HG03558 (cell line): ENCODE results near the gene CAMK4.
"Not testable (repeated sequence)": the region's sequence is repeated elsewhere in the genome, so short reads cannot be mapped to it uniquely, and the experiment has no call there.

Source experiments
- ATAC-seq: cut with Tn5 transposase; IDR thresholded peaks from one replicate; pipeline ENCODE4 v1.9.1; 2021; ENCODE audit warnings: moderate number of reproducible peaks; ENCODE audit not compliant: unreplicated experiment; ENCODE audit errors: extremely low read depth

Gene CAMK4

DNA sequence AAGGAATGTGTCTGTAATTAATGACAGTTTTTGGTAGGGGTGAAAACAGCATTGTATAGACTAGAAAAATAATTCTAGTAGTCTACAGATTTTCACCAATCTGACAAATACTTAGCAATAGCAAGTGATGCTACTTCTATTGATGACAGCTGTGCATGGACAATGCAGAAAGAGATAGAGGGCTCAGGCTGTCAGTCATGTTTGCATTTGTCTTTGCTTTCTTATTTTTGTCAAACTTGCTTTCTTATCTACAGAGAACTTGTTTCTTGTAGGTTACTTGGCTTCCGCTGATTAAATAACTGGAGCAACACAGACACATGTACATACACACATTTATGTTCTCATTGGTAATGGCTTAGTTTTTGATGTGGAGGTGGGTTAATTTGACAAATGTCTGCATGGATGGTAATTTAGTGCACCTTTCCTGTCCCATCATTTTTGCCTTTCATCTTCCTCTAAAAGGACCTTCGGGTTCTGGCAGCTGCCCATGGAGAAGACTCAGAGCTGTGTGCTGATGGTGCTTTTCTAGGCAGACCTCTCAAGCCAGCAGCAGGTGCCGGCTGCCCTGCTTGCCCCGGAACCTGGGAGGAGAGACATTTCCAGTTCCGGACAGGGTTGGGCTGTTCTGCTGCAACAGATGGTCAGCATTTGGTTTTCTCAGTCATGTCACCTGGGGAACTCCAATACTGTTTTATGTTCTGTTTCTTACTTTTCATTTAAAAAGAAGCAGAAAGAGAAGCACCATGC, 28.8 kb downstream of the CAMK4 start:
- peak; percentile 31 for ATAC-seq

DNA sequence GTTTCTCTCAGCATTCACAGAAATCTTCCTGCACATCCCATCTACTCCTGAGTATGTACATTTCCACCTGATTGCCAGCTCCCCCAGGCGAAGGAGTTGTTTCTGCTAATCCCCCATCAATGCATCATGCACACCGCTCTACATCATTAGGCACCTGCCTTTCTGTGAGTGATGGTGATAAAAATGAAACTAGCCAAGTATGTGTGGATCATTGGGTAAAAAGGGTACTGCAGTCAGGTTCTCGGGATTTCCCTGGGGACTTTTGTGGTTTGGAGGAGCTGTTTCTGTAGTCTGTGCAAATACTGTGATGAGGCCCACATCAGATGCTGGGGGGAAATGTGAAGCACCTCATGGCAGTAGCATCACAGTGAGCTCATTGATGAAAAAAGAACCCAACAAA, 30.4 kb downstream of the CAMK4 start:
- ATAC-seq = peak; percentile 82

DNA sequence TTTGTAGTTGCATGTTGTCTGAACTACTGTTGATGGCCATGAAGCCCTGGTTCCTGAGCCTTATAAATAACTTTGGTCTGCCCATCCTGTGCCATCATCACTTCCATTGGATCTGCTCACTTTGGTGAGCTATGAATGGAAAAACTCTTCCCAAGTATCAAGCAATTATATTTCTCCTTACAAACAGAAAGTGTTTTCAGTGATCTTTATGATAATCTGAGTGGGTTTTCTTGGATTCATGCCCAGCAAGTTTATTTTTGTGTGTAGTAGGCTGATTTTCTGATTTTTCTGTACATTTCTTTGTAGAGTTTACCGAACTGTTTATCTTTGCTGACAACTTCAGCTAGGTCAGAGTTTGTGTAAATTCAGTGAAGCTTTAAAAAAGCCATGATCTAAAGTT, 31.0 kb downstream of the CAMK4 start:
- no peak for ATAC-seq

DNA sequence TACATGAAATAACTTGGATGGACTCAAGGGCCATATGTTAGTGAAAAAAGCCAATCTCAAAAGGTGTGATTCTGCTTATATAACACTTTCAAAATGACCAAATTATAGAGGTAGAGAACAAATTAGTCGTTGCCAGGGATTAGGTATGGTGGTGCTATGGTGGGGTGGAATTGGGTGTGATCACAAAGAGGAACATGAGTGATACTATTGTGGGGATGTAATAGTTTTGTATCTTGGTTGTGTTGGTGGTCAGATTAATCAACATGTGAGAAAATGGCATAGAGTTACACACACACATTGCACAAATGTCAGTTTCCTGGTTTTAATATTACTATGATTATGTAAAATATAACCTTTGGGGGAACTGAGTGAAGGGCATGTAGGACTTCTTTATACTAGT, 31.9 kb downstream of the CAMK4 start:
- ATAC-seq = no peak

DNA sequence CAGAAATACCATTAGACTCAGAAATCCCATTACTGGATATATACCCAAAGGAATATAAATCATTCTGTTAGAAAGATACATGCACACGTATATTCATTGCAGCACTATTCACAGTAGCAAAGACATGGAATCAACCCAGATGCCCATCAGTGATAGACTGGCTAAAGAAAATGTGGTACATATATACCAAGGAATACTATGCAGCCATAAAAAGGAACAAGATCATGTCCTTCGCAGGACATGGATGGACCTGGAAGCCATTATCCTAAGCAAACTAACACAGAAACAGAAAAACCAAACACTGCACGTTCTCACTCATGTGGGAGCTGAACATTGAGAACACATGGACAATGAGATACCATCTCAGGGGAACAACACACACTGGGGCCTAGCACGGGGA, 33.4 kb downstream of the CAMK4 start:
- ATAC-seq = not testable (repeated sequence)

DNA sequence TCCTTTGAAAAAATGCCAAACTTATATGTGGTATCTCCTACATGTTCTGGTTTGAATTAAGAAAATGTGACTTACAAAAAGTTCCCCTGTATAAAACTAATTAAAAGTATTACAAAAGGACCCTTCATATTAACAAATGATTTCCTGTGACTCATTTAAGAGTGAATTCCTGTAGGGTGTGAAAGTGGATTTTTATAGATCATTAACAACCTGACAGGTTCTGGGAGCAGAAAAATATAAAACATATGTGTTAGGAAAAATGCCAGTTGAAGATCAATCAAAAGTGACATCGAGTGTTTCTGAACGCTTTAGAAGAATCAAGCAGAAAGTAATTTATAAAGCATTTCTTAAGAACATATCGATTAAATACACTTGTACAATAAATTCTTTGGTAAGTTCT, 35.5 kb downstream of the CAMK4 start:
- ATAC-seq = no peak

DNA sequence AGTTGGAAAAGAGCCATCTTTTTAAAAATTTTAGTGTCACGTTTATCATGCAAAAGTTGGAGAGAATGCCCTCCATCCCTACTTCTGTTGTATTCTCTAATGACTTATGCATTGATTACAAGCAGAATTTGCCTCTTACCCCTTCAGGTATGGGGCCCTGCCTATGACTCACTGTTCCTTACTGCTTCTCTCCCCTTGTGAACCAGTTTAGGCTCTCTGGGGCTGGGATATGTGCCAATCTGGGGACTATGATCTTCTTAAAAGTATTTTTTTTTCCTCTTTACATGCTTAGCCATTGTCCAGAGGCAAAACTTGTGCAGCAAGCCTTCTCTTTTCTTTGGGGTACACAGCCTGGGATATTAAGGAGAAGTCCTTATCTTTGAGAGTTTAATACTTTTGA, 37.4 kb downstream of the CAMK4 start:
- no peak for ATAC-seq

DNA sequence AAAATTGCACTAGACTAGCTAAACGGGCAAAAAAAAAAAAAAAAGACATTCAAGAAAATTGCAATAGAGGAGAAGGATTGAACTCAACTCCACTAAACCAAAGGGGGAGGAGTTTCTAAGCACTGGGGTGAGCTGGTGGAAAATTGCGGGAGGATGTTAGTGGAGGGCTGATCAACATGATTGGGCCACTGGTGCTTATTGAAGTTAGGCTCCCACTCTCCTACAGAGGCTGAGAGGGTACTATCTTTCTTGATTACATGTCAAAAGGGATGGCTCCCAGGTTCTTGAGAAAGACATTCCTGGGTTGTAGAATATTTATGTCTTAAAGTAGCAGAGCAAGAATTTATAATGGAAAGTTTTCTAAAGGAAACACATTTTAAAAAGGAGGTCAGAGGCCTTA, 38.0 kb downstream of the CAMK4 start:
- ATAC-seq = no peak

DNA sequence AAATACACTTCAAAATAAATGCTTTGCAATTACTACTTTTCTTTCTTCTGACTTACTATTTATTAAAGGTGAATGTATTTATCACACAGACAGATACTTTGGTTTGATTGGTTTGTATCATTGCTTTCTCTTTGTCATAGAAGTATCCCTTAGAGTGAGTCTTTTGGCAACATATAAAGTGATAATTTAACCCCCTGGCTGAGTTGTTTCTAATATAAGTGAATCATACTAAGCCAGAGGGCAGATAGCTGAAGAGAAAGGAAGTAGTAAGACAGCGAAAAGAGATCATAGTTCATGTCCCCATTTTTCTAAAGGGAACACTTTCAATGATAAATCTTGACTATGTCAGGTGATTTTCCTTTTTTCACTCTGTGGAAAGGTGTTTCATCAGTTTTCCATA, 38.6 kb downstream of the CAMK4 start:
- no peak for ATAC-seq

DNA sequence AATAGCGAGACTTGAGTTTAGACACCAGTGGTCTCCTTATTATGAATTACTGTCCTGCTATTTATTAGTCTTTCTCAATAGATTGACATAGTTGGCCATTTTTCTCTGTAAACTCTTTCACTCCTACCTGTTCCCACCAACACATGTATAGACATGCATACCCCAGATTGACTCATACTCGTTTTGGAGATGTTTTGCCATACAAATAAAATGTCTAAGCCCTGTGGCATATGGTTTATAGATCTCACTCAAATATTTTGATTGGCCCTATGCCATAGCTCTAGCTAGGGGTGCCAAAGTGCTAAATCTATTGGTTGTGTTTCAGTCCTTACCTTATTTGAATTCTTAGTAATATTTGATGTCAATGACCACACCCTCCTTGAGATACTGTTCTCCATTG, 42.3 kb downstream of the CAMK4 start:
- no peak for ATAC-seq

DNA sequence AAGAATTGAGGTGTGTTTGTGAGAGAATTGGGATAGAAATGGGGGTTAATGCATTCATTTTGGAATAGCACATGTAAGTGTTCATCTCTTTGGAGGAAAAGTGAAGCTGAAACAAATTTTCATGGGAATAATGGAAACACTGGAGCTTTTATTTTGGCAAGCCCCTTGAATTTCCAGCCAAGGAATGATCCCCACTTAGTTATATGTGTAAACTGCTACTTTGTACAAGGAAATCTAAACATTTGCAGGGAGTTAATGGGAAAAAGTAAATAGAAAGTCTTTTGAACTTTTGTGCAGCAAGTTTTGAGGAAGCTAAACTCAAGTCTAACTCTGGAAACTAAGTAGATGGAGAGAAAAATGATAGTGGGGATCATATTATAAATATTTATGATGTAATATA, 44.1 kb downstream of the CAMK4 start:
- no peak for ATAC-seq

DNA sequence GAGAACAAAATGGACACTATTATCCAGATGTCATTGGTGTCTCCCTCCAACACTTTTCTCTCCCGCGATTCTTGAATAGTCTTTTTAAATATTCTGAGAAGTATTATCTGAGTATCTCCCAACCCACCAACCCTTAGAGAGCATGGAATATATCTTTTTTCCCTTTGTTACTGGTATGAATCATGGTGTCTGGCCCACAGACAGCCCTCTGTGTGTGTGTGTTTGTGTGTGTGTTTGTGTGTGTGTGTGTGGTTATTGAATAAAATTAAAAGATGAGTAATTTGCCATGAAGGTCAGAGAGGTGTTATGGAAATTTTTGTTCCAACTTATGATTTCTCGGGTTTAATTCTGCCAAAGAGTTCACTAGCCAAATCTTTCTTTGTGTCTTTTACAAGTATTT, 47.7 kb downstream of the CAMK4 start:
- no peak for ATAC-seq

DNA sequence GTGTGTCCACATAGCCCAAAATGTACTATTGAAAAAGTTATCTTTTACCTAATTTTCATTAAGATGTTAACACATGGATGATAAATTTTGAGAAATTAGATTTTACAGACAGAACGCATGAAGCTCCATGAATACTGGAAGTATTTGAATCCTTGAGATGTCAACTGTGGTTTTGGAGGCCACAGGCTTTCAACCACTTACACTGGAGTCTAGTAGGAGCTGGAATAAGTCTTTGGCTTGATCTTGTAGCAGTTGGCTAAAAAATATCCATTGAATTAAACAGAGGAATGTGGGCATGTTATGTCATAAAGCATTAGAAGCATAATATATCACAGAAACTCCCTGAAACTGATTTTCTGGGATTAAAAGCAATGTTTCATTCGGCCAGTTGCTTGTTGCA, 52.9 kb downstream of the CAMK4 start:
- no peak for ATAC-seq

DNA sequence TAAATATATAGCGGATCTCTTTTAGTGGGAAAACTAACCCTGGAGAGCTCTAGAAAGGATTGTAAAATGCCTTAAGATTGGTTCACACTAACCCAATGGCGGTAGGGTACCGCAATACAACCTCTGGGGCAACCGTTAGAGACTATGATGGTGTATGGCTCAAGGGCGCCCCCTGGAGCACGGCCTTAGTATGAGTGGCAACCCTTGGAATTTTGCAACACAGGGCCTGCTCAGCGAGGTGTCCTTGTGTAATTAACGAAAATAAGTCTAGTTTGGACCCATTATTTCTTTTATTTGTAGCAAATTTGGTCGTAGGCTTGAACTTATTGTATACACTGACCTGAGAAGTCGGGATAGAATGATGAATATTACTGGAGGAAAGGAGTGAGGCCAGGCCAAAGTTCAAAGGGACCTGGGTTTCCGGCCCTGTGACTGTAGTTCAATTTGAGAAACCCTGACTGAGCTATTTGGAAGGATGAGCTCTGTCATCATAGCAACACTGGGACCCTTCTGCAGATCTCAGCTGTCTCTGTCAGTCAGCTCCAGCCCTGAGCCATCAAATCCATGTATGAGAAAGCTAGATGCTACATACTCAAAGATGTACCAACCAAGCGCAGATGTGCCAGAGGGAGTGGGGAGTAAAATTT, 54.8 kb downstream of the CAMK4 start:
- peak; percentile 57 for ATAC-seq

DNA sequence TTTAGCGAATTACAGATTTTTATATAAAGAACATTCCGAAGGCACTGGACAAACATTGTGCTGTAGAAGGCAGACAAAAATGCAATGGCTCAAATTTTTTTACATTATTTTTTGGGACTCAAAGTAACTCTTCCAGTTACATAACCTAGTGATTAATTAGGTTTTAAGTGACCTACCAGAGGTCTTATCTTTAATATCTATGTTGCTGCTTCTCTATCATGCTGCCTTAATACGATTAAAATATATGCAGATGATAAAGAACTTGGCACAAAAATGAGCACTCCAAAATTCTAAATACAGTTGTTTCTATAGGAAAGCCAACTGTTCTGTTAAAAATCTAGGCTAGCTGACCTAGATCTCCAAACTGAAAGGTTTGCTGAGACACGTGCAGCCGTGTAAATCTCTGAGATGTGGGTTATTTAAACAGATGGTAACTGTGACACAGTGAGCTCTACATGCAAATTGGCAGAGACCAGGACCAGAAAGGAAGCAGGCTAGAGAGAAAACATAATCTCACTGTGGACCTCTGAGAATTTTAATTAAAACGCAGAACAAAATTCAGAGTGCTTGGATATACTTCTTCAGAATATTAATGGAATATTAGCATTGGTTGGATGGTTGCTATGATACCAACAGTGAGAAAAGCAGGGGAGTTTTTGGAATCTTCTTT, 56.2 kb downstream of the CAMK4 start:
- ATAC-seq = no peak

DNA sequence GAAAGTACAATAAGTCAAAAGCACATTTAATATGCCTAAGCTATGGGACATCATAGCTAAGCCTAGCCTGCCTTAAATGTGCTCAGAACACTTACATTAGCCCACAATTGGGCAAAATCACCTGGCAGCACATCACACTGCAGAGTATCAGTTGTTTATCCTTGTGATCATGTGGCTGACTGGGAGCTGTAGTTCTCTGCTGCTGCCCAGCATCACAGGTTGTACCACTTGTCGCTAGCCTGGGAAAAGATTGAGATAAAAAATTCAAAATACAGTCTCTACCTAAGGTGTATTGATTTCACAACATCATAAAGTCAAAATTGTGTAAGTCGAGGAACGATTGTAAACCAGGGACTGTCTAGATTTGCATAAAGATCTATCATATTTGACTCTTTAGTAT, 58.6 kb downstream of the CAMK4 start:
- ATAC-seq = no peak

DNA sequence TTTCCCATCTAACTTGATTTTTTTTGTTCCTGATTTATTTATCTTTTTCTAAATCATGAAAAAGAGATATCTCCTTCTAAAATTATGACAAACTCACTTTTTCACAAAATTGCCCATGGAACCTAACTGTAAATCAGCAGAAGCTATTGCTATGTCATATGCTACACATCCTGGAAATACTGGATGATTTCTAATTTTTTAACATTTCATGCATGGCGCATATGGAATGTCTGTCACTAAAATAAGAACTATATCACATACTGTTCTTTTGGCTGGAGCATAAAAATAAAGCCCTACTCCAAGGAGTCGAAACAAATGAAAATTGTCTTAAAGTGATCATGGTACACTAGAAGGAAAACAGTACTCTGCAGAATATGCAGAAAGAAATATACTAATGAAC, 60.6 kb downstream of the CAMK4 start:
- no peak for ATAC-seq

DNA sequence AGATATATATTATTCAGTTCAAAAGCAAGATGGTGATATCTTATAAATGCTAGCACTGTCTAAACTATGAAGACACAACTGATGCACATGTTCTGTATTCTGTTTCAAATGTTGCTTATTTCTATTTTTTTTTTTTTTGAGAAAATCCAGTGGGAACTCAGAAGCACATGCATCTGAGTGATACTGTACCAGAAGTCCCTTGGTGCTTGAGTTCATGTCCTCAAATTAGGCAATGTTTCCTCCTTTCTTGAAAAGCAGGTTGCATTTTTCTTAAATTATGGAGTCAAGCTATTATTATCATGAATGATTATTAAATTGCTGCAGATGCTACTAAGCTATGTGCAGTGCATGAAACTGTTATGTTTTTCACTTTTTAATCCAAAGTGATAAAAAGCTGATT, 70.4 kb downstream of the CAMK4 start:
- no peak for ATAC-seq

DNA sequence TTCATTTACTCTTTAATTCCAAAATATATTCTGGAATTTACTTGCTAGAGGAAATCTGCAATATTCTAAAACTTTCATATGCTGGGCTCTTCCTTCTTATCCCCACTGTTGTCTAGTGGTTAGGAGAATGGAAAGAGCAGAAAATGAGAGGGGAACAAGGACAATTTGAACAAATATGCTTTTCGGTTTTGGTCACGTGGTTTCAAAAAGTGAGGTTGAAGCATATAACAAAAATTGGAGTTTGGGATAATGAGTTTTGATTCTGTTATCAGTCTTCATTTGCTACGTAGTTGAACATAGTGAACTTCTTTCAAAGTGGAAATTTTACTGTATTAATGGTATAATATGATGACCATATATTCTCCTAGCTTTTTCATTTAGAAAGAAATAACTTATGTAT, 71.5 kb downstream of the CAMK4 start:
- ATAC-seq = no peak

DNA sequence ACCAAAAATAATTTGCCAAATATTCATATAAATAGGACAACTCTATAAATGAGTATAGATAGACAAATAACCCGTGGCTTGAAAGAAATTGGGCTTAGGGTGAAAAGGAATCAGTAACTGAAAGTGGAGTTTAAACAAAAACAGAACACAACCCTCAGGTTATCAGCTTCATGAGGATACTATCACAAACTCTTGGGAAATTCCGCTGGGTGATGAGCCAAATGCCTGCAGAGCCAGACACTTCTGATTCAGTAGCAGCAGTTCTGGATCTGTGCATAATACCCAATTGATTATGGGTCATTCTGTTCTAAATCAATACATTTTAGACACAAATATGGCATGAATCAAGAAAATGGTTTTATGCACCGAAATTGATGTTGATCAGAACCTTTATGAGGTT, 72.4 kb downstream of the CAMK4 start:
- ATAC-seq = no peak

DNA sequence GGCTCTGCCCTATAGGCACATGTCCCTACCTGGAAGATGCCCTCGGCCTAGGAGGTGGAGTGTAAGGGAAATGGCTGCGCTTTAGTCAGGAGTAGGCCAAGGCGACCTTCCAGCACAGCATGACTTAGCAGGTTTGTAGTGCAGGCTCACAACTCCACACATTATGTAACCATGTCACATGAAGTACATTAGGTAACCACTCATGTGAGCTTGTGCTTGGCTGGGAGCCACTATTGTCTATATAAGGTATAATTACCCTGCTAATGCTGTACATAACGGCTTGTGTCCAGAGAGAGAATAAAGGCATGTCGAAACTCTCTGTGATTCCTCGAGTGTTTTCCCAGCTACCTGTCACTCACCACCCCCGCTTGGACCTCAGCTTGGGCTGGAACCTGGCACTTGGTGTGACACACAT, 74.9 kb downstream of the CAMK4 start:
- no peak for ATAC-seq
